H1 (cell line): Measurements from ENCODE around the gene DCAF15. TPM values are rescaled to one million over a fixed set of nuclear protein-coding genes. Genes with fewer than 3 reads are reported as not detected.

Experiments used
- CTCF ChIA-PET: fragments of 300-600 bp; sonication (Branson Sonifier 250); formaldehyde crosslinking; loops from one replicate; lab custom pipeline; 2021; ENCODE audit not compliant: partially characterized antibody; lab: Charles Lee
- POLR2A ChIA-PET: fragments of 300-600 bp; sonication (Branson Sonifier 250); formaldehyde crosslinking; loops from one replicate; lab custom pipeline; 2021; ENCODE audit warnings: inconsistent platforms; ENCODE audit not compliant: partially characterized antibody; lab: Charles Lee
- DNase-seq, 2 experiments: peaks; one replicate each; pipeline versions ENCODE4 v3.0.0 to v3.0.0-alpha.2; 2010 to 2022; ENCODE audit warnings: low spot score in 2 of 2, low read depth in 1 of 2, mixed read lengths in 1 of 2
- FAIRE-seq: peaks from 2 replicates; lab custom pipeline; 2011; peaks lifted over from hg19 to GRCh38; lab: Jason Lieb, UNC
- H2AFZ ChIP-seq: 2 replicates; pipeline ENCODE4 v1.8.1; 2012; ENCODE audit warnings: low read length, inconsistent platforms
- H2AK5ac ChIP-seq: 2 replicates; pipeline ENCODE4 v1.6.1; 2013; ENCODE audit warnings: low read depth, low read length
- H2BK120ac ChIP-seq: replicated peaks from 2 replicates; pipeline ENCODE3; 2013; ENCODE audit warnings: low read depth, low read length, inconsistent platforms
- H2BK12ac ChIP-seq: 2 replicates; pipeline ENCODE4 v1.6.1; 2013; ENCODE audit warnings: low read depth, low read length
- H2BK15ac ChIP-seq: 2 replicates; pipeline ENCODE4 v1.6.1; 2013; ENCODE audit warnings: low read length
- H2BK20ac ChIP-seq: 2 replicates; pipeline ENCODE4 v1.6.1; 2013; ENCODE audit warnings: low read length
- H2BK5ac ChIP-seq: 2 replicates; pipeline ENCODE4 v1.6.1; 2013; ENCODE audit warnings: low read depth, low read length
- H3K14ac ChIP-seq: 2 replicates; pipeline ENCODE4 v1.6.1; 2013; ENCODE audit warnings: inconsistent platforms; ENCODE audit not compliant: insufficient read length
- H3K18ac ChIP-seq: 2 replicates; pipeline ENCODE4 v1.6.1; 2013; ENCODE audit warnings: low read length; ENCODE audit errors: extremely low read depth
- H3K23ac ChIP-seq: 2 replicates; pipeline ENCODE4 v1.6.1; 2013; ENCODE audit warnings: inconsistent platforms; ENCODE audit not compliant: insufficient read length
- H3K23me2 ChIP-seq: 2 replicates; pipeline ENCODE4 v1.6.1; 2013; ENCODE audit warnings: low read depth, low read length
- H3K27ac ChIP-seq: 2 replicates; pipeline ENCODE4 v1.6.1; 2011; ENCODE audit warnings: low read depth, low read length, inconsistent platforms
- H3K27me3 ChIP-seq, 4 experiments: replicated peaks in 1 of 4; 1 replicate in 1 of 4; 2 replicates in 3 of 4; pipeline versions ENCODE4 v1.6.1 to v1.8.1; 2011 to 2013; ENCODE audit warnings: low read length in 3 of 4, mild to moderate bottlenecking in 3 of 4, inconsistent platforms in 2 of 4, mixed read lengths in 2 of 4, moderate library complexity in 1 of 4; ENCODE audit not compliant: control insufficient read depth in 3 of 4, insufficient read depth in 3 of 4; ENCODE audit errors: extremely low read depth in 1 of 4
- H3K36me3 ChIP-seq, 4 experiments: 2 replicates each; pipeline versions ENCODE4 v1.6.1 to v1.8.1; 2011 to 2013; ENCODE audit warnings: mild to moderate bottlenecking in 4 of 4, low read length in 3 of 4, moderate library complexity in 2 of 4, control low read depth in 1 of 4, inconsistent platforms in 1 of 4; ENCODE audit not compliant: insufficient read depth in 4 of 4, control insufficient read depth in 2 of 4
- H3K4ac ChIP-seq: replicated peaks from 2 replicates; pipeline ENCODE3; 2013; ENCODE audit warnings: low read length, low read depth, mixed read lengths, inconsistent platforms; ENCODE audit not compliant: insufficient read length
- H3K4me1 ChIP-seq, 4 experiments: replicated peaks in 1 of 4; 1 replicate in 1 of 4; 2 replicates in 3 of 4; pipeline versions ENCODE4 v1.6.1 to v1.8.1; 2011 to 2013; ENCODE audit warnings: low read length in 3 of 4, inconsistent platforms in 2 of 4, mixed read lengths in 1 of 4; ENCODE audit not compliant: insufficient read depth in 4 of 4, control insufficient read depth in 3 of 4
- H3K4me2 ChIP-seq, 2 experiments: 2 replicates each; pipeline versions ENCODE4 v1.6.1 to v1.8.1; 2011 to 2013; ENCODE audit warnings: low read depth in 2 of 2, low read length in 2 of 2, control low read depth in 1 of 2, inconsistent platforms in 1 of 2, mild to moderate bottlenecking in 1 of 2; ENCODE audit not compliant: insufficient read depth in 1 of 2
- H3K4me3 ChIP-seq, 4 experiments: fragments of 200-600, 300-600 bp in 1 of 4; sonication (generic), shearing (Covaris generic), sonication (Bioruptor Twin) in 1 of 4; 2 replicates each; pipeline versions ENCODE4 v1.5.1 to v1.8.1; 2011 to 2016; ENCODE audit warnings: low read length in 4 of 4, low read depth in 3 of 4, control low read depth in 2 of 4, inconsistent platforms in 2 of 4, mild to moderate bottlenecking in 2 of 4, mixed read lengths in 1 of 4, moderate library complexity in 1 of 4; ENCODE audit not compliant: insufficient read depth in 2 of 4; ENCODE audit errors: extremely low read depth in 1 of 4
- H3K56ac ChIP-seq: replicated peaks from 2 replicates; pipeline ENCODE3; 2013; ENCODE audit warnings: low read depth, mild to moderate bottlenecking, mixed read lengths, low read length, inconsistent platforms; ENCODE audit not compliant: insufficient read length
- H3K79me1 ChIP-seq: 2 replicates; pipeline ENCODE4 v1.6.1; 2013; ENCODE audit warnings: low read depth, low read length, control low read depth
- H3K79me2 ChIP-seq, 2 experiments: 2 replicates each; pipeline versions ENCODE4 v1.6.1 to v1.8.1; 2012 to 2013; ENCODE audit warnings: low read length in 2 of 2, mild to moderate bottlenecking in 2 of 2, inconsistent platforms in 1 of 2; ENCODE audit not compliant: insufficient read depth in 2 of 2, control insufficient read depth in 1 of 2
- H3K9ac ChIP-seq, 4 experiments: replicated peaks in 1 of 4; 1 replicate in 1 of 4; 2 replicates in 3 of 4; pipeline versions ENCODE4 v1.6.1 to v1.8.1; 2011 to 2013; ENCODE audit warnings: low read depth in 3 of 4, low read length in 3 of 4, control low read depth in 2 of 4, mild to moderate bottlenecking in 2 of 4, moderate library complexity in 2 of 4, inconsistent platforms in 1 of 4; ENCODE audit errors: extremely low read depth in 1 of 4
- H3K9me3 ChIP-seq, 2 experiments: 2 replicates each; pipeline versions ENCODE4 v1.6.1 to v1.8.1; 2012 to 2013; ENCODE audit warnings: mild to moderate bottlenecking in 2 of 2, moderate library complexity in 2 of 2, control low read depth in 1 of 2, inconsistent platforms in 1 of 2, low read depth in 1 of 2, low read length in 1 of 2, mixed read lengths in 1 of 2; ENCODE audit not compliant: insufficient read depth in 2 of 2
- H4K20me1 ChIP-seq, 2 experiments: replicated peaks in 1 of 2; 2 replicates each; pipeline versions ENCODE3 to v1.8.1; 2011 to 2013; ENCODE audit warnings: inconsistent platforms in 2 of 2, low read length in 2 of 2, mild to moderate bottlenecking in 1 of 2; ENCODE audit not compliant: insufficient read depth in 2 of 2, control insufficient read depth in 1 of 2
- H4K5ac ChIP-seq: 2 replicates; pipeline ENCODE4 v1.6.1; 2013; ENCODE audit warnings: low read length, low read depth, mixed read lengths, inconsistent platforms; ENCODE audit not compliant: insufficient read length
- H4K8ac ChIP-seq: 2 replicates; pipeline ENCODE4 v1.8.0; 2013; ENCODE audit warnings: mild to moderate bottlenecking, moderate library complexity, low read length, inconsistent platforms; ENCODE audit not compliant: insufficient read depth; ENCODE audit errors: extremely low read depth
- H4K91ac ChIP-seq: replicated peaks from 2 replicates; pipeline ENCODE3; 2013; ENCODE audit warnings: low read length, mixed read lengths, inconsistent platforms; ENCODE audit not compliant: insufficient read length
- ATF2 ChIP-seq: IDR thresholded peaks from 2 replicates; pipeline ENCODE4 v1.6.1; 2012; ENCODE audit warnings: low read length, inconsistent platforms
- BRCA1 ChIP-seq: IDR thresholded peaks from 2 replicates; pipeline ENCODE4 v1.6.1; 2012; ENCODE audit warnings: low read depth, low read length, improper control_type of control experiment
- CTBP2 ChIP-seq: IDR thresholded peaks from 2 replicates; pipeline ENCODE4 v1.7.0; 2011; ENCODE audit warnings: borderline replicate concordance, mild to moderate bottlenecking, moderate library complexity, mixed read lengths, low read length; ENCODE audit not compliant: insufficient read depth, insufficient read length
- EGR1 ChIP-seq: IDR thresholded peaks from 2 replicates; pipeline ENCODE4 v1.6.1; 2011; ENCODE audit warnings: low read depth, low read length, borderline replicate concordance
- RBBP5 ChIP-seq: IDR thresholded peaks from 2 replicates; pipeline ENCODE4 v1.7.1; 2012; ENCODE audit warnings: low read depth, mild to moderate bottlenecking, inconsistent platforms, low read length, moderate library complexity, borderline replicate concordance
- RFX5 ChIP-seq: IDR thresholded peaks from 2 replicates; pipeline ENCODE4 v1.6.1; 2011; ENCODE audit warnings: low read depth, low read length, improper control_type of control experiment, borderline replicate concordance
- SIN3A ChIP-seq, 2 experiments: IDR thresholded peaks in 1 of 2; conservative IDR thresholded peaks in 1 of 2; 2 replicates each; pipeline ENCODE4 v1.6.1; 2011 to 2012; ENCODE audit warnings: low read length in 2 of 2, improper control_type of control experiment in 1 of 2, low read depth in 1 of 2, mild to moderate bottlenecking in 1 of 2
- SP1 ChIP-seq: IDR thresholded peaks from 2 replicates; pipeline ENCODE4 v1.6.1; 2011; ENCODE audit warnings: low read depth, low read length
- TAF1 ChIP-seq: IDR thresholded peaks from 2 replicates; pipeline ENCODE4 v1.6.1; 2011; ENCODE audit warnings: mild to moderate bottlenecking, low read depth, low read length
- TAF7 ChIP-seq: optimal IDR thresholded peaks from 2 replicates; pipeline ENCODE3; 2011; ENCODE audit warnings: low read depth, mild to moderate bottlenecking, inconsistent platforms, low read length, moderate library complexity, borderline replicate concordance
- TBP ChIP-seq: IDR thresholded peaks from 2 replicates; pipeline ENCODE4 v1.6.1; 2011; ENCODE audit warnings: low read depth, low read length, improper control_type of control experiment
- ZNF274 ChIP-seq: IDR thresholded peaks from 2 replicates; pipeline ENCODE4 v1.7.0; 2012; ENCODE audit warnings: low read length, borderline replicate concordance; ENCODE audit errors: extremely low read depth
- WGBS, 2 experiments: shearing (Covaris generic) in 1 of 2; methylation state at CpG; one replicate each; pipeline versions ENCODE4 v1.1.6 to v1.1.7; 2013 to 2015; ENCODE audit warnings: low lambda C conversion rate in 2 of 2, mixed read lengths in 2 of 2, inconsistent platforms in 1 of 2, low coverage in 1 of 2, missing lambda C conversion rate in 1 of 2; ENCODE audit not compliant: insufficient replicate concordance in 2 of 2, insufficient coverage in 1 of 2, insufficient read length in 1 of 2; ENCODE audit errors: extremely low coverage in 1 of 2, missing lambda C conversion rate in 1 of 2; 5-methylcytosine and 5-hydroxymethylcytosine counted together
- polyA plus RNA-seq, 7 experiments: library from polyadenylated mRNA; depleted of rRNA in 3 of 7; stranded (reverse) in 5 of 7; unstranded in 2 of 7; fragments of >200 nt in 5 of 7; fragments of 200-250 nt in 2 of 7; gene quantifications; 1 replicate in 5 of 7; 2 replicates in 1 of 7; 4 replicates in 1 of 7; pipeline versions ENCODE4 v1.2.1 to v1.2.3, GENCODE V29; 2011 to 2013; ENCODE audit warnings: missing spikeins in 2 of 7, mixed read lengths in 2 of 7
- total RNA-seq: library from RNA; stranded (reverse); fragmentation: NEBNext Ultra II Directional; extraction: Animal tissue kit (Norgen Biotek cat#: 25700); gene quantifications from 2 replicates; pipeline ENCODE4 v1.2.1, GENCODE V29; 2021

Gene DCAF15
- total and polyA plus RNA-seq, 2 of the 8 experiments (the other 6 are each of a cell fraction or from before 2014, with no cell fraction given) = 68.7 to 80.8 TPM

GRCh38 chr19:13926010-13926409 lies 26.3 kb upstream of the DCAF15 start:
- FAIRE-seq = no peak
- TF ChIP-seq SIN3A (conservative IDR thresholded peaks at IDR 0.05 in 1 of 2, IDR thresholded peaks at IDR 0.05 in 1 of 2; ENCODE audit: low read depth in 1 of 2, low read length in 2 of 2) (no peak), ZNF274 (no peak), ATF2 (no peak), EGR1 (no peak), TBP (no peak), RFX5 (no peak), RBBP5 (no peak), BRCA1 (no peak), SP1 (no peak), TAF7 (no peak), CTBP2 (no peak), TAF1 (no peak)

More at GRCh38 chr19:13926010-13926409, 26.3 kb upstream of the DCAF15 start:
- Histone ChIP-seq H4K5ac (no peak overlapping the region), H2BK120ac (no peak overlapping the region), H3K4me3 (no peak overlapping the region), H2AK5ac (no peak overlapping the region), H3K9ac (no peak overlapping the region), H3K4ac (no peak overlapping the region), H3K79me1 (no peaks in the 10 kb centered on the region), H4K8ac (no peak overlapping the region), H3K23ac (no peak overlapping the region), H3K18ac (no peak overlapping the region), H3K79me2 (no peaks in the 10 kb centered on the region), H2BK12ac (no peak overlapping the region), H3K9me3 (peaks cover 2% of the 10 kb centered on the region in 2 experiments; a peak in 3 of 4 replicates), H4K20me1 (no peaks in the 10 kb centered on the region), H2AFZ (no peak overlapping the region), H3K23me2 (no peaks in the 10 kb centered on the region), H4K91ac (no peak overlapping the region), H3K36me3 (peaks cover 6 to 45% (median 31%) of the 10 kb centered on the region in 4 experiments; a peak in 7 of 8 replicates), H2BK20ac (no peak overlapping the region), H3K4me2 (no peak overlapping the region), H2BK15ac (no peak overlapping the region), H3K14ac (no peak overlapping the region), H3K4me1 (peaks cover 0 to 5% (median 0%) of the 10 kb centered on the region in 4 experiments; a peak in 2 of 7 replicates), H2BK5ac (no peak overlapping the region), H3K56ac (no peak overlapping the region), H3K27ac (no peak overlapping the region), H3K27me3 (no peaks in the 10 kb centered on the region)
- ChIA-PET CTCF (interaction anchor here (0.6 to 1.2 kb wide), 5 partner anchors 52 to 122 kb away, joined by 3 to 4 read pairs (median 3); no protein-coding TSS in a partner anchor), POLR2A (interaction anchor here (0.6 to 3.7 kb wide), 5 partner anchors 7 to 782 kb away, joined by 3 to 9 read pairs (median 3); no protein-coding TSS in a partner anchor)
- no peak for DNase-seq
- WGBS, 2 experiments = 83% methylated on average over 3 of the region's 4 CpGs; no CpG with 5 or more reads in 1 of the 2 experiments
